ENCODE data around the gene SLC25A19.

DNA sequence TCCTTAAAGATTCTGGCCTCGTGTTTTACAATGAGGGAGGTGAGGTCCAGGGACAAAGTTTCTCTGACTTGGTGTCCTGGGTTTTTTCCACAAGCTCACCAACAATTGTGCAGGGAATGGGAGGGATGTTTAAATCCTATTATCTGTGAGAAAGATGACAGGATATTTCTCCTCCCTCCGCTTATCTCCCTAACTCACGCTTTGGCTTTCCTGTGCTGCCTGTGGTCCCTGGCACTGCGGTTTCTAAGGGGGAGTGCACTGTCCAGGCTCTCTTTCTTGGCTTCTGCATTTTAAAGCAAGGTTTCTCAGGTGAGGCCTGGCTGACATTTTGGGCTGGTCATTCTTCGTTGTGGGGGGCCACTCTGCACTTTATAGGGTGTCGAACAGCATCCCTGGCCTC lies 44.2 kb downstream of the SLC25A19 start:
- no peak for TF ChIP-seq CTCF (conservative IDR thresholded peaks at IDR 0.05 in 1 of 2, IDR thresholded peaks at IDR 0.05 in 1 of 2; ENCODE audit: extremely low read depth in 1 of 2, insufficient read depth in 1 of 2, low read depth in 1 of 2, low read length in 2 of 2)
- no peak for TF ChIP-seq EZH2 (IDR thresholded peaks at IDR 0.05; ENCODE audit: borderline replicate concordance, low read length)
